HG03196 (cell line): Measurements from ENCODE around the gene TCAF2.
"Not testable (repeated sequence)": the region's sequence is repeated elsewhere in the genome, so short reads cannot be mapped to it uniquely, and the experiment has no call there.

Experiments
- ATAC-seq: cut with Tn5 transposase; IDR thresholded peaks from one replicate; pipeline ENCODE4 v1.9.1; 2021; ENCODE audit not compliant: unreplicated experiment

The TCAF2 gene

GRCh38 chr7:143620646-143621045 lies at the start of gene TCAF2:
Gene TCAF2, plus strand, starts transcription at chr7:143620974.
- ATAC-seq: peak; percentile 88

GRCh38 chr7:143571501-143571900 lies 49.3 kb upstream of the TCAF2 start, which contains the start of gene CTAGE15:
Gene CTAGE15, plus strand, starts transcription at chr7:143571801. Its CDS starts 17 bp downstream, at chr7:143571818.
- ATAC-seq: not testable (repeated sequence)

GRCh38 chr7:143588183-143588582 lies 32.6 kb upstream of the TCAF2 start:
- not testable (repeated sequence) for ATAC-seq

GRCh38 chr7:143589897-143590296 lies 30.9 kb upstream of the TCAF2 start:
- not testable (repeated sequence) for ATAC-seq

GRCh38 chr7:143598086-143598485 lies 22.7 kb upstream of the TCAF2 start:
- not testable (repeated sequence) for ATAC-seq

- ATAC-seq: not testable (repeated sequence)
These were observed 17.2 kb upstream of the TCAF2 start for GRCh38 chr7:143603549-143603948.

GRCh38 chr7:143606088-143606487 lies 14.7 kb upstream of the TCAF2 start:
- not testable (repeated sequence) for ATAC-seq

GRCh38 chr7:143615545-143615944 lies 5.2 kb upstream of the TCAF2 start:
- ATAC-seq: not testable (repeated sequence)

GRCh38 chr7:143617204-143617603 lies 3.6 kb upstream of the TCAF2 start:
- ATAC-seq: not testable (repeated sequence)

GRCh38 chr7:143620058-143620457 lies 716 bp upstream of the TCAF2 start:
- peak; percentile 36 for ATAC-seq

- peak; percentile 46 for ATAC-seq
These were observed 401 bp downstream of the TCAF2 start for GRCh38 chr7:143621175-143621574.

- ATAC-seq: peak; percentile 30
These were observed 1.4 kb downstream of the TCAF2 start for GRCh38 chr7:143622130-143622529.

- not testable (repeated sequence) for ATAC-seq
These were observed 9.9 kb downstream of the TCAF2 start for GRCh38 chr7:143630653-143631052.

GRCh38 chr7:143632506-143632905 lies 11.7 kb downstream of the TCAF2 start:
- not testable (repeated sequence) for ATAC-seq

GRCh38 chr7:143633013-143633618 lies 12.3 kb downstream of the TCAF2 start:
- ATAC-seq: not testable (repeated sequence)

- not testable (repeated sequence) for ATAC-seq
These were observed 14.8 kb downstream of the TCAF2 start for GRCh38 chr7:143635364-143636240.

- ATAC-seq: not testable (repeated sequence)
These were observed 18.6 kb downstream of the TCAF2 start for GRCh38 chr7:143639372-143639771.

- not testable (repeated sequence) for ATAC-seq
These were observed 19.9 kb downstream of the TCAF2 start for GRCh38 chr7:143640528-143641189.

- ATAC-seq: not testable (repeated sequence)
These were observed 25.8 kb downstream of the TCAF2 start for GRCh38 chr7:143646598-143646997.

- not testable (repeated sequence) for ATAC-seq
These were observed 29.1 kb downstream of the TCAF2 start for GRCh38 chr7:143649902-143650301.

- not testable (repeated sequence) for ATAC-seq
These were observed 29.7 kb downstream of the TCAF2 start for GRCh38 chr7:143650447-143650846.
